ENCODE results near the gene ATF7IP. TPM values are rescaled to one million over a fixed set of nuclear protein-coding genes. Genes with fewer than 3 reads are reported as not detected.

Gene ATF7IP
- total RNA-seq, 1 experiment from 2014 or later, result 172 TPM

DNA sequence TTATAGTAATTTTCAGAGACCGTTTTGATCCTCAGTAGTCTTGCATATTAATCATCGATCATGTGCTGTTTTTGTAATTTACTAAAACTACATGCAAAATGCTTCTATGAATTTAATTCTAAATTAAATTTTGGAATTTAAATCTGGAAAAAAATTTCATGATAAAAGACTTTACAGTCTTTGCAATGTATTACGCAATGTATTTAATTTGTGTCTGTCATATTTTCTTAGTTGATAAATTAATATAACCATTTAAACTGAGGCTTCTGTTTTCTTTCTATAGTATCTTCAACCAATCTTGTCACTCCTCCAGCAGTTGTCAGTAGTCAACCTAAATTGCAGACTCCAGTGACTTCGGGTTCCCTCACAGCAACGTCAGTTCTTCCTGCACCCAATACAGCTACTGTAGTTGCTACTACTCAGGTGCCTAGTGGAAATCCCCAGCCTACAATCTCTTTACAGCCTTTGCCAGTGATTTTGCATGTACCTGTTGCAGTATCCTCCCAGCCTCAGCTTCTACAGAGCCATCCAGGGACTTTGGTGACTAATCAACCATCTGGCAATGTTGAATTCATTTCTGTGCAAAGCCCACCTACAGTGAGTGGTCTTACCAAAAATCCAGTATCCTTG is 94.8 kb downstream of the ATF7IP start:
- H3K27me3 Mint-ChIP-seq (ENCODE audit: low read depth), result no peaks in the 10 kb centered on the region

More for the DNA sequence above, 94.8 kb downstream of the ATF7IP start:
- Histone ChIP-seq H4K20me1 (ENCODE audit: control insufficient read depth, insufficient read depth, insufficient read length) (no peaks in the 10 kb centered on the region), H3T11ph (ENCODE audit: low read length) (no peak overlapping the region), H2BK15ac (ENCODE audit: low read depth, low read length) (no peak overlapping the region), H3K56ac (ENCODE audit: insufficient read length, low read depth, low read length) (no peak overlapping the region), H3K18ac (ENCODE audit: insufficient read length, low read depth, low read length) (no peak overlapping the region), H3K27ac (ENCODE audit: insufficient read length, low read depth, low read length) (no peak overlapping the region), H4K91ac (ENCODE audit: insufficient read length, low read depth, low read length) (no peak overlapping the region), H2BK20ac (ENCODE audit: low read depth, low read length, poor library complexity, severe bottlenecking) (no peak overlapping the region), H2AK5ac (ENCODE audit: insufficient read length, low read length) (no peak overlapping the region), H2BK5ac (ENCODE audit: insufficient read length, low read length) (no peak overlapping the region), H3K23ac (ENCODE audit: insufficient read length, low read depth, low read length) (no peak overlapping the region), H3K4ac (ENCODE audit: low read depth, low read length) (no peak overlapping the region), H2BK12ac (ENCODE audit: insufficient read length, low read depth, low read length) (no peak overlapping the region), H2AFZ (ENCODE audit: low read length) (no peak overlapping the region), H3K4me1 (ENCODE audit: insufficient read depth, low read length) (no peaks in the 10 kb centered on the region), H2BK120ac (ENCODE audit: low read depth, low read length, poor library complexity, severe bottlenecking) (no peak overlapping the region), H3K14ac (ENCODE audit: insufficient read depth, low read length) (no peak overlapping the region), H3K79me2 (ENCODE audit: insufficient read depth, low read length) (peaks cover 1% of the 10 kb centered on the region; the same call in 1 of the 2 replicates), H3K9me3 (ENCODE audit: control insufficient read depth, low read depth, low read length) (no peaks in the 10 kb centered on the region), H4K8ac (replicated peaks; ENCODE audit: insufficient read length, low read depth, low read length) (no peak overlapping the region), H3K27me3 (ENCODE audit: insufficient read depth, low read length) (no peaks in the 10 kb centered on the region), H3K79me1 (ENCODE audit: insufficient read depth, low read depth, low read length, poor library complexity, severe bottlenecking) (no peaks in the 10 kb centered on the region), H3K9ac (ENCODE audit: extremely low read depth, insufficient read length, low read length) (no peak overlapping the region), H3K23me2 (ENCODE audit: insufficient read length, low read depth, low read length, poor library complexity, severe bottlenecking) (no peaks in the 10 kb centered on the region), H3K4me2 (ENCODE audit: insufficient read depth, insufficient read length, low read length) (no peak overlapping the region), H4K5ac (ENCODE audit: insufficient read length, low read depth, low read length) (no peak overlapping the region)
- Mint-ChIP-seq H3K4me1 (peaks cover 13 to 17% of the 10 kb centered on the region in 2 experiments), H3K36me3 (ENCODE audit: insufficient read depth in 1 of 3, low read depth in 3 of 3) (peaks cover 25 to 59% (median 50%) of the 10 kb centered on the region in 3 experiments), H3K4me3 (no peak overlapping the region), H3K9me3 (no peaks in the 10 kb centered on the region), H3K27ac (peak overlapping the region in 1 of 3 experiments; percentile 85; a peak in 2 of 7 replicates)
- DNase-seq, result no peak
- TF ChIP-seq CTCF (conservative IDR thresholded peaks at IDR 0.05), result no peak
- no CpG with 5 or more reads among the region's 5 CpGs for WGBS (ENCODE audit: extremely low coverage, insufficient read length, low lambda C conversion rate)
